GOT3 (cell line): Measurements from ENCODE around the gene TTLL11.

Experiments used
- DNase-seq: peaks from one replicate; lab custom pipeline; 2025; ENCODE audit warnings: mixed read lengths; lab: John Stamatoyannopoulos, UW

TTLL11 gene

DNA sequence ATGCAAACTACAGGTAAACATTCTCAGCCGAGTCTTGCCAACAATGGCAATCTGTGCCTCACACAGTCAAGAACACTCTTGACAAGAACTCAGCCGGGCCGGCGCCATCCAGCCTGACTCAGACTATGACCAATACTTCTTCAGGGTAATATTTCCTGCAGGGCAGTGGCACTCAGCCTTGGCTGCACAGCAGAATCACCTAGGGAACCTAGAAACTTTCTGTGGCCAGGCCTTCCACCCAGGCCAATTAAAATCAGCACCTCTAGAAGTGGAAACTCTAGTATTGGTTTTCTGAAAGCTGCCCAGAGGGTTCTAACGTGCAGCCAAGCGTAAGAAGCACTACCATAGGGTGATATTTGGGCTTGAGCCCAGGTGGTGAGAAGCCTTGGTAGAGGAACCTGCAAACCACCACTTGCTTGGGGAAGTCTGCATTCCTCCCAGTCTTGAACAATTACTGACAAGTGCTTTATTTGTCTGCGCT, 120.6 kb downstream of the TTLL11 start:
- no peak for DNase-seq

DNA sequence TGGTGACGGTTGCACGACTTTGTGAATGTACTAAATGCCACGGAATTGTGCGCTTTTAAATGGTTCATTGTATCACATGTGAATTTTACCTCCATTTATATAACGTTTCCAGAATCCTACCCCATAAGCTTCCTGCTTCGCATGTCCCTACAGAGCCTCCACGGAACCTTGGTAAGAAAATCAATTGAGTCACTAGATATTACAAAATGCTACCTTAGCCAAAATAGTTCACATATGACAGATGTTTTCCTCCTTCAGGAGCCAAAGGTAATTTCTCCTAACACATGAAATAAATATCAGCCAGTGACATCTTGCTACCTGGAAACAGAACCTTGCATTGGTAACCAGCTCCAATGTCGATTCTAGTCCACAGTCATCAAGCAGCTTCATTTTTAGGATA, 125.1 kb downstream of the TTLL11 start:
- DNase-seq, result no peak

DNA sequence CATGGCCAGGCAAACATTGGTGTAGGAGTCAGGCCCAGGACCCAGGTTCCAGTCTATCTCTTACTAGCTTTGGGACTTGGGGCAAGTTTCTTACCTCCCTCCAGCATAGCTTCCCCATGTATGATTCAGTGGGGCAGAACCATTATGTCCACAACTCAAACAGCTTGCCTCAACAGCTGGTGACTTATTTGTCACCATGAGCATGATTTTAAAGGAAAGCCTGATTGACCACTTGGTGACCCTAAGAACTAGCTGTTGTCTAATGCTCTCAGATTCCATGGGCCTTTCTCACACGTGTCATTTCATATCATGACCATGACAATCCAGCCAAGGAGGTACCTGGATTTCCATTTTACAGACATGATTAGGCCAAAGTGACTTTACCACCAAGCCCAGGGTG, 126.4 kb downstream of the TTLL11 start:
- DNase-seq, result no peak

DNA sequence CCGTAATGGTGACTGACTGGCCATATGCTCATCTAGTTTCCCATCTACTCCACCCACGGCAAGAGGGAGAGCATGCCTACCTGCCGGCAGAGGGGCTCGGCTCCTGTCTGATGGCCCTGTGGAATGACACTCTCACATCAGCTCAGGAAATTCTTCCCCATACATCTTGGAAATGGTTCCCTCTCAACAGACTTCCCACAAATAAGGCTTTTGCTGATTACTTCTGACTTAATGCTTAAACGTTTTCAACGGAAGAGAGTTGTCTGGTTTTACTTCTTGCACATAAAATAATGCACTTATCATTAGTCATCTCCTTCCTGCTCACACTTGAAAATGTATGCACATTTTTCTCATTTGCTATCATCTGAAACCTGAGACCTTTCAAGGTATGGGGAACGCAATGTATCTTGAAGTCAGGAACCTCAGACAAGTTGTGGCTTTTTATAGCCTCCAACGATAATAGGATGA, 129.5 kb downstream of the TTLL11 start:
- no peak for DNase-seq

DNA sequence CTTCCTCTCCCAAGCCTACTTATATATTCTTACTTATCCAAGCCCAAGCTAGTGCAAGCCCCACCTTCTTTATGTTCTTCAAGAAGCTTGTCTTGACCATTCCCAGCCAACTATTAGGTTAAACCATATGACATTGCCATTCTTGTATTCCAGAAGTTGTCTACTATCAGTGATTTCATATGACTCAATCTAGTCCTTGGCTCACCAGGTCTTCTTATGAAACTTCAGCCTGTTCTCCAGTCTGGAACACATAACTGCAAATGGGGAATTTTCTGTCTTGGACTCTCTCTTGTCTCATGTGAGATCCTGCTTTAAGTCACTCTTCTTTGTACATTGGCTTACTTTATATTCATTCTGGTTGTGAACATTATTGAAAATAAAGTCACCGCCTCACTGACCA, 130.7 kb downstream of the TTLL11 start:
- DNase-seq, result no peak

DNA sequence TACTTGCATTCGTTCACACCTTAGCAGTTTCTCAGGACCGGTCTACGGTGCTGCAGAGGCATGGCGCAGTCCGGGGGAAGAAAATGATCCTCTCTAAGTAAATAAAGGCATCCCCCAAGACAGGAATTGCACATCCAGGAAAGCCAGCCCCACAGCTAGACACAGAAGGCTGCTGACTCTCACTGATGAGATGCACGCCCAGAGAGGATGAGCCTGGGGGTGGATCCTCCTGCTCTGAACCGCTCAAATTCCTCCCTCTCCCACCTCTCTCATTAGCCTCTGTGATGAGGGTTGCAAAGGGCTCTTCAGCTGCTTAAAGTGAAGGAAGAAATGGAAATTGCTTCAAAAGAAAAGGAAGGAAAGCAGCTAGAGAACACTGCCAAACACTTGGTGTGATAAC, 132.4 kb downstream of the TTLL11 start:
- no peak for DNase-seq

DNA sequence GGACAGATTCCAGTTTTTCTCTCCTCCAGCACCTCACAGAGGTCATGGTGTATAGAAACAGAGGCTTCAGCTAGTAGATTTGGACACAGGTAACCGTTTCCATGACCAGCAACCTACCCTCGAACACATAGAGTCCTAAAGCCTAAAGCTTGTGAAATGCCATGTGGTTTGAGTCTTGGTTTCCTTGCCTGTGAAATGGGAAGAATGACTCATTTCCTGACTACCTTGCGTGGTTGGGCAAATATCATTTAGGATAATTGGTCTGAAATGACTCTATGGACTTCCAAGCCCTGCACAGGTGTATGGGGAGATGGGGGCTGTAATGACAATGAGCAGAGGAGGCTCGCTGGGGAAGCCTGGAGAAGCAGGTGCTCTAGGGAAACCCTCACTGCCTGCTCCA, 134.6 kb downstream of the TTLL11 start:
- DNase-seq, result no peak

DNA sequence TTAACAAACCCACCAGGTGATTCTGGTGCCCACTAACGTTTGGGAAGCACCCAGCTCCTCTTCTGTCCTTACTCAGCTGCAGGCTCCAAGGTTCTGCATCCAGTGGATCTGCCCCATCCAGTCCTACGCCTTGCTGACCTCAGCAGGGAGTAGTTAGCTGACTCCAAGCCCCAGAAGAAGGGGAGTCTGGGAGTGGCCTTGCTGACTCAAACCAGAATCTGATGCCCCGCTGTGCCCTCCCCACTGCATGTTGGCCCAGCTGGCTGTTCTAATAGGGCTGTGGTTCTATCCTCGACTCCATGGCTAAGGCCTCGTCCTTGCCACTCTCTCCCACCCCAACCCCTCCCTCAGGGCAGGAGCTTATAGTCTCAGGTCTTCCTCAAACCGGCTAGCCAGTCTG, 136.3 kb downstream of the TTLL11 start:
- DNase-seq, result no peak

DNA sequence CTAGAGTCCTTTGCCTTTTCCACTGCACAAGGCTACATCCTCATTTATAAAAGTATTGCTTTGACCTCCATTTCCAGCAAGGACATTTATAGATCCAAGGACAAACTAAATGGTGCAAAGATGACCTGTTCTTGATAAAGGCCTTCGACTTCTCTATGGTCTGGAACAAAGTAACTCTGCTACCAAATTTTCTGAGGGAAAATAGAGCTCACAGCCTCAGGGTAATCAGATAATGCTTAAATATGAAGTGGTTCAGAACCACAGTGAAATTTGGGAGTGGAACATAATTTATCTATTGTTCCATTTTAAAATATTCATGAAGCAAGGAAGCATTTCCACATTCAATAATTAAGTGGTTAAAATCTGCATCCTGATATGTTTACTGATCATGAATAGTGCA, 137.5 kb downstream of the TTLL11 start:
- DNase-seq, result no peak

DNA sequence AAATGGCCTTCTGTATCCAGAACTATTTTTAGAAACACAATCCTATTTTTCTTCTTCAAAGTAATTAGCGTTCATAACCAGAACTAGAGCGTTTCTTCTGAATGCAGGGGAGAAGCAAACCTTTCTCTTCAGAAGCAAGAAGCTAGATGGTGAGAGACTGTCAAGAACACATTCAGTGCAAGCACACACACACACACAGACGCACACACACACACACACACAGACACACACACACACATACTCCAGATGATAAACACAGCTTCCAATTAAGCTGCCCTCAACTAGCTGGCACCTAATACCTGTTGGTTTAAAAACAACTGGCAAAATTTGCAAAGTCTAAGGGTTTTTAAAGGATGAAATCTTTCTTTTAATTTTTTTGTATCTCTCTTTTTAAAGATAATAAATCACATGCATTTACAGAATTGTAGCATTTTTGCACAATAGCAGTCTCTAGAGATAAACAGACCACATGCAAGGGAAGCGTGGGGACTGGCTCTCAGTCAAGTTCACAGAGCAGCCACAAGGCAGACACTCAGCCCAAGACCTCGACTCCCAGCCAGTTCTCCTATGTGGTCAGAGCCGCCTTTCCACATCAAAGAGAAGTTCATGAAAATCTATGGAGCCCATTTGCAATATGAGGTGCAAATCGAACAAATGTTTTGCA, 138.5 kb downstream of the TTLL11 start:
- DNase-seq, result no peak

DNA sequence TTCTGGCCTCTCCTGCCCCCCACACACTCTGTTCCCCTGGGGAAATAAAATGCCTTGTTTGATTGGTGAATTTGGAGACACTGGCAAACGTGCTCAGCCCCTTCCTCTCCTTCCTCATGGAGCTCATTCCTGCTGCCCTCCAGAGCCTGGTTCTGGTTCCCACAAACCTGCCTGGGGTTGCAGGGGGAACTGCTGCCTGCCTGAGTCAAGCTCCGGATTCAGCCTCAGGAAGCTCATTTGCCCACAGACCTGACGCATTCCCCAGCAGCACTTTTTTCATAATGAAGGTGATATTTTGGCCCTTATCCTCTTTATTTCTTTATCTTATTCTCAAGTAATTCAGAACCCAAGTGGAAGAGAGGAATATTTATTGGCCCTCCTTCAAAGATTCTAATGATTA, 140.5 kb downstream of the TTLL11 start:
- no peak for DNase-seq

DNA sequence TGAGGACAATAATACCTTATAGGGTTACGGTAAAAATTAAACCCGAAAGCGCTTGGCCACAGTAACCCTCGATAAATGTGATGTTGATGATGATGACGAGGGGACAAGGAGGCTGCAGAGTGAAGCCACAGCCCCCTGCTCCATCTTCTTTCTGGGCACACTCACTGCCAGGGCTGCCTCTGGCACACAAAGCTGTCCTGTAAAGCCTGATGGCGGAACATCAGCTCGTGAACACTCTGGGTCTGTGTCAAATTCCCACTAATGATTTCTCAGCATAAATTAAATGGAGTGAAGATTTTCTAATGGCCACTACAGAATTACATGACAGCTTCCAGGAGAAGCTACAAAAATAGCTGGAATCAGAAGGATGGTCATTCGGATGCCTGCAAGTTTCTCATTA, 142.2 kb downstream of the TTLL11 start:
- DNase-seq, result no peak

DNA sequence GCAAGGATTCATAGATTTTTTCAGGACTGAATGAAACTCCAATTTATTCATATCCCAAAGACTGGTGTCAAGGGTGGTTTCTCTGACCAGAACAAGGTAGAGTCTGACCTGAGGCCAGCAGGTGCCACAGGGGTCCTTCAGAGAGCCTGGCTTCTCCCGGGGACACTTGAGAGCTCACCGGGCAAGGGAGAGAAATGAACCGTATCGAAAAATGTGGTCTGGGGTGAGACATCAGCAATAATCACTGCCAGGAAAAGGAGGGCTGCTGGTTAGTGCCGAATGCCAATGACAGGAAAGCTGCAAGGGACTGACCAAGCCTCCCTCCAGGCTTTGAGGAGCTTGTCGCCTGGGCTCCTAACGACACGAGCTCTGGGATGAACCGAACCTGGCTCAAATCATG, 142.7 kb downstream of the TTLL11 start:
- no peak for DNase-seq

DNA sequence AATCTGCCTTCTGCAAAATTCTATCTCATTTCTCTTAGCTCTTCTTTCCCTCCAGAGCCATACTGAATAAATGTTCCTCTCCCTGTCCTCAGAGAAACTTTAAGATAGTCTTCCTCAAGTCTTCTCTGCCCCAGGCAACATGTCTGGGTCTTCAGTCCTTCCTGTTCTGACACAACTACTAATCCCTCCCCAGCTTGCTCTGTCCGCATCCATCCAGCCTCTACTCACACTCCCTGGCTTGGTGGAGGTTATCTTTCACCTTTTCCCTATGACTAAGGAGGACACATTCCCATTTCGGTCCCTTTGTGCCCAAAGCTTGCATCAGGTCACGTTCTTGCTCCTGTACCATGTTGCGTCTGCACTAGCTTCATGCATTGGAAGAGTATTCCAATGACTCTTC, 143.3 kb downstream of the TTLL11 start:
- DNase-seq, result no peak

DNA sequence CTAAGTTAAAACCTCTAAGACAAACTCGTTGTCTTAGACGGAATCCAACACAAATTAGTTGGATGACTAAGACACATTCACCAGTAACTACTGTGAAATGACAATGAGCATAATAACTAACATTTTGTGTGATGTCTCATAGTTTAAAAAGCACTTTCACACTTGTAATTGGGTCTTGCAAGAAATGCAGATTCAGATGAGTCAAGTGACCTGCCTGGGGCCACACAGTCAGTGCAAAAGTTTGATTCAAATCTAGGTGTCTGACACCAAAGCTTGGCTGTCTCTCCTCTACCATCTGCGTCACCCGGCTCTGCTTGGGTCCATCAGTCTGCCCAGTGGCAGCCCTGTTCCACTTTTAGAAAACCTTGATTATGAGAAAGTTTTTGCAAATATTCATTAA, 143.7 kb downstream of the TTLL11 start:
- no peak for DNase-seq

DNA sequence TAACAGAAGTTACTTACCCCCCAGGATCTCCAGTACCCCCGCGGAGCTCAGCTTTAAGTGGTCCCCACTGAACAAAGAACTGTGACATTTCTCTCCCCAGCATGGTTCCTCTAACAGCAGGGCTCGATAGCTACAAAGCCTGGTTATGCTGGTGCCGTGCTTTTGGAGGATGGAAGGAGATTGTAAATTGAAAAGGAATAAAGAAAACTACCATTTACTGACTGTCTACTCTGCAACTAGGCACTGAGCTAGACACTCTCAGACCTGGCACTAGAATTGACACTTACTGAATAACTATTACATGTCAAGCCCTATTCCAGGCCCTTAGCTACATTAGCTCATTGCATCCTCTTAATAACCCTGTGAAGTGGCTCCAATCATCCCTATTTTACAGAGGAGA, 145.3 kb downstream of the TTLL11 start:
- no peak for DNase-seq

DNA sequence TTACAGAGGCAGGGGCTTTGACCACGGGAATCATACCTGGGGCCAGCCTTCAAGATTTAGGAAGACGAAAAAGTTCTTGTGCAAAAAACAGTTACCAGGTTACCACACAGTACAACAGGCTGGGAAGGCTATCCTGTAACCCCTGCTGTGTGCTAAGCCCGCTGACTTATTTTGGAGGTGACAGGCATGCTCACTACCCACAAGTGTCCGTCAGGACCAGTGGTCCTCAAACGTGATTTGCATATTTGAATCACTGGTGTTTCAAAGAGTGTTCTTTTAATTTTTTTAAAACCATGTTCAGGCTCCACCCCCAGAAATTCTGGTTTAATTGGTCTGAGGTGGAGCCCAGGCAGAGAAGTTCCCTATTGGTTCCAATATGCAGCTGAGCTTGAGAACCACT, 146.6 kb downstream of the TTLL11 start:
- DNase-seq, result no peak

DNA sequence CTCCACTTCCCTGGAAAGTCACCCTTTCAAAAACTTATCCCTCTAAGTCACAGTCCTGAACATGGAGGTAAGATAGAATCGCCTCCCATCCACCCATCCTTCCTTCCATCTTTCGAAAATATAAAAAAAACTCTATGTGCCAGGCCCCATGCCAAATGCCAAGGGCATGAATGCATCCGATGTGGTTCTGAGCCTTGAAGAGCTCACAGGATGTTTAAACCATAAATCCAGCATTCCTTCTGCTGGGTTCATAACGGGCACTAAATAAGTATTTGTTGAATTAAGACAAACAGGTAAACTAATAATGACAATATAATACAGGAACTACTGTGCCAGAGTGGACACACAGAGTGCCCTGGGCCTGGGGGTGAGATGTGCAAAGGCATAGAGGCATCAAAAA, 147.3 kb downstream of the TTLL11 start:
- DNase-seq, result no peak

DNA sequence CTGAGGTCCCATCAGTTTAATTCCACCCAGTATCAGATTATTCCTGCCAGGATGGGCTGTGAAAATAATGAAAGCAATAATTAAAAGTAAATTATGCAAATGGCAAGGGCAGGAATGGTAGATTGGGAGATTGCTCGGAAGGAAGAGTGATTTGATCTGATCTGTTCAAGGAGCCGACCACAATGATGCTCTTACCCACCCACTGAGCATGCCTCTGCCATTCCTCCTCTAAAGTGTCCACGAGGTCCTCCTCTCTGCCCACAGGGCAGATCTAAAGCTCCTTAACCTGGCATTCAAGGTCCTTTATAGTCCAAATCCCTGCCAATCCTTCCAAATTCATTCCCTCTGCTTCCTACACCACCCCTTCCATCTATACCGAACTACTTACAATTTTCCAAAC, 147.8 kb downstream of the TTLL11 start:
- no peak for DNase-seq

DNA sequence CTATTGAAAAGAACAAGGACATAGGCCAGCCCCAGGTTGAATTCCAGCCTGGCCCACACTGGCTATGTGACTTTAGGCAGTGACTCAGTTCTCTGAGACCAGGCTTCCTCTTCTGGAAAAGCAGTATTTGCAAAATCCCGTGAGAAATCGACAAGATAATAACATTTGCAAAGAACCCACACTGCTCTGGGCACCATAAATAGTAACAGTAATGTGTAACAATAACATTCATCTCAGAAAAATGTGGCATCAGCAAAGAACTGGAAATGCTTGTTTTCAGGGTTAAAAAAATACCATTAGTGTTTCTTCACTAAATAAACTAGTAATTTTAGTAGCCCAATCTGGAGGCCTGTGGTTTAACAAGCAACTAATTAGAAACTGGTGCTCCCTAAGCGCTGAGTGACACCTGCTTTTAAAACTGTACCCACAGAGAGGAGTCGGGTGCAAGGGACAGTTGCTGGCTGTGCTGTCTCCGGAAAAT, 148.4 kb downstream of the TTLL11 start:
- DNase-seq, result no peak

DNA sequence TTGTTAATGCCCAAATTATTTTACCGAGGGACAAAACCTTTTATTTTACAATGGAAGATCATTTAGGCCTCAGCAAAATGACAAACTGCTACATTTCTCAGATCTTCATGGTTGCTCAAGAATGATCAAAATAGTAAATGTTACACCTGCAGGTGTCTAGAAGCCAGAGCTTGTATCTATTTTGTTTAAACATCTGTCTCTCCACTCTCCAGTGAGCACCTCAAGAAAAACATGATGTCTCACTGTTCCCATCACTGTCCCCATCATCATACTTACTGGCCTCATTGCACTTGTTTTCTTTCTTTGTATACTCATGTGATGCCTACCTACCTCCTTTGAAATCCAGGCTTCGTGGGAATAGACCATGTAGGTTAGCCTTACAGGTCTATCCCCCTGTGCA, 149.6 kb downstream of the TTLL11 start:
- DNase-seq, result no peak

DNA sequence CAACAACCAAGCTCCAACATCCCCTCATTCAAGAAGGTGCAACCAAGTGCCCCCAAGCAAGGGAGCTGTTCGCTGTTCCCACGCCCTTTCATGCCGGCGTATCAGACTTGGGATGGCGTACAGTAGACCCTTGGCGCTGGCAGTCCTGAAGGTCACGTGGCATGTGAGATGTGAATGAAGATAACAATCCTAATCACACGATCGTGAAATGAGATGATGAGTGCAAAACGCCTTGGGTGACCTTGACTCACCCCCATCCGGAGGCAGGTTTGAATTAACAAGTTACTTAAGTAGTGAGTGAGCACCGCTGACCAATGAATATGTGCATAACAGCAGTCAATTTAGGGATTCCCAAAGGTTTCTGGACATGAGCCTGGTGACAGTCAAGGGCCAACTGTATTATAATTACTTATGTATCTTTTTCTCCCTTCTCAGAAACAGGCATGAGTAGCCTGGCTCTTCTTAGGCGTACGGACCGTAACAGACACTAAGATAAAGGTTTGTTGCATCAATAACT, 150.2 kb downstream of the TTLL11 start:
- DNase-seq, result no peak

DNA sequence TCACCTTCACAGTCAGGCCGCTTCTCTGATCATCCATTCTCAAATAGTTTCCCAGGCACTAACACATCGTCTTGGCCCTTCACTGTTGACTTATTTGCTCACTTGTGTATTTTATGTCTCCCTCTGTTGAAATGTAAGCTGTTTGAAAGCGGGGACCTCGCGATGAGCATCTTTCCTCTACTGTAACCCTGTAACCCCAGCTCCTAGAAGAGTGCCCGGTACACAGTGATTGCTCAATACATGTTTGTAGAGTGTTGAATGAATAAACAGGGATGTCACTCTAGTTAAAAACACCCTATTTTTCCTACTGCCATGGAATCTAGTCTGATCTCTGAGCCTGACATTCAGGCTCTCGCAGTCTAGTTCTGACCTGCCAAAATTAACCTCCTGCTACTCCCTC, 150.8 kb downstream of the TTLL11 start:
- no peak for DNase-seq

DNA sequence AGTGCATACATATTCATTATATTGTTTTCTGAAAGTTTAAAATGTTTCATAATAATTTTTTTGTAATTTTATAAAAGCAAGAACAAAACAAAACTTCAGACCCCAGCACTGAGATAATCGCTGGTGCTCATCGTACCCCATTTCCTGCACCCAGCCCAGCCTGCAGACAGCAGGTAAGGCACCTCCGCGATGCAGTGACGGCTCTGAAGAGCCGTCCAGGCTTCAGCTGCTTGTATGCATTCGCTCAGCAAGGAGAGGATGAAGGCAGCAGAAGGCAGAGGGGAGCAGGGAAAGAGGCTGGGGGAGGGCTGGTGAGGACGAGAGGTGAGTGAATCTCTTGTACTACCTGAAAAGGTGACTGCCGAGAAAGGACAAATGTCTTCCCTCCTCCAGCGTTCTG, 153.5 kb downstream of the TTLL11 start:
- DNase-seq, result no peak
